SK-N-SH (cell line): ENCODE measurements around the gene SMIM28. TPM values are rescaled to one million over a fixed set of nuclear protein-coding genes. Genes with fewer than 3 reads are reported as not detected.

ENCODE experiments used
- CTCF ChIA-PET: fragments of 300-600, 350-600 bp; formaldehyde crosslinking; extraction: SDS; loops from one replicate; lab custom pipeline; 2021; lab: Yijun Ruan, JAX
- POLR2A ChIA-PET: fragments of 350-600 bp; sonication (Branson Sonifier 250); formaldehyde crosslinking; extraction: SDS; loops from one replicate; lab custom pipeline; 2020; ENCODE audit warnings: antibody characterized with exemption, inconsistent platforms; lab: Yijun Ruan, JAX
- DNase-seq: peaks from one replicate; pipeline ENCODE4 v3.0.0; 2012
- H2AFZ ChIP-seq: fragments of 200-600 bp; sonication (generic); 2 replicates; pipeline ENCODE4 v1.8.1; 2016; ENCODE audit warnings: antibody characterized with exemption, mild to moderate bottlenecking, low read depth
- H3F3A ChIP-seq: fragments of 200-600 bp; sonication (generic); replicated peaks from 2 replicates; pipeline ENCODE3; 2016; ENCODE audit warnings: antibody characterized with exemption, mild to moderate bottlenecking; ENCODE audit not compliant: insufficient read depth
- H3K27ac ChIP-seq, 2 experiments: fragments of 200-500 bp in 1 of 2; fragments of 200-600 bp in 1 of 2; sonication (Bioruptor generic) in 1 of 2; sonication (generic), shearing (Covaris generic) in 1 of 2; 2 replicates each; pipeline versions ENCODE4 v1.5.1 to v1.6.1; 2014 to 2016; ENCODE audit warnings: low read depth in 2 of 2, inconsistent platforms in 1 of 2, low read length in 1 of 2, mild to moderate bottlenecking in 1 of 2, mixed read lengths in 1 of 2
- H3K27me3 ChIP-seq: fragments of 200-600 bp; sonication (generic), shearing (Covaris generic); 2 replicates; pipeline ENCODE4 v1.6.1; 2016; ENCODE audit warnings: mixed run types; ENCODE audit not compliant: insufficient read depth
- H3K36me3 ChIP-seq, 2 experiments: fragments of 200-500 bp in 1 of 2; fragments of 200-600 bp in 1 of 2; sonication (Bioruptor generic) in 1 of 2; sonication (generic) in 1 of 2; replicated peaks in 1 of 2; 2 replicates each; pipeline versions ENCODE3 to v1.5.1; 2014 to 2016; ENCODE audit warnings: low read length in 1 of 2, mild to moderate bottlenecking in 1 of 2; ENCODE audit not compliant: insufficient read depth in 2 of 2, control insufficient read depth in 1 of 2
- H3K4me1 ChIP-seq, 2 experiments: fragments of 200-500 bp in 1 of 2; fragments of 200-600 bp in 1 of 2; sonication (Bioruptor generic) in 1 of 2; sonication (generic), shearing (Covaris generic) in 1 of 2; 2 replicates each; pipeline versions ENCODE4 v1.5.1 to v1.6.1; 2014 to 2016; ENCODE audit warnings: low read depth in 1 of 2, low read length in 1 of 2, mixed run types in 1 of 2; ENCODE audit not compliant: insufficient read depth in 2 of 2, control insufficient read depth in 1 of 2
- H3K4me2 ChIP-seq: fragments of 200-600 bp; sonication (generic), shearing (Covaris generic); 2 replicates; pipeline ENCODE4 v1.6.1; 2017; ENCODE audit warnings: mixed run types
- H3K4me3 ChIP-seq, 2 experiments: fragments of 200-500 bp in 1 of 2; fragments of 200-600 bp in 1 of 2; sonication (Bioruptor generic) in 1 of 2; sonication (generic), shearing (Covaris generic) in 1 of 2; 2 replicates each; pipeline versions ENCODE4 v1.5.1 to v1.8.1; 2014 to 2016; ENCODE audit warnings: low read depth in 2 of 2, inconsistent platforms in 1 of 2, low read length in 1 of 2, mild to moderate bottlenecking in 1 of 2, mixed read lengths in 1 of 2, moderate library complexity in 1 of 2
- H3K79me2 ChIP-seq: fragments of 200-600 bp; sonication (generic); 2 replicates; pipeline ENCODE4 v1.8.1; 2017; ENCODE audit warnings: mild to moderate bottlenecking; ENCODE audit not compliant: insufficient read depth
- H3K9ac ChIP-seq: fragments of 200-600 bp; sonication (generic); 2 replicates; pipeline ENCODE4 v1.6.1; 2017; ENCODE audit warnings: mixed run types
- H3K9me2 ChIP-seq: fragments of 200-600 bp; sonication (generic); 2 replicates; pipeline ENCODE4 v1.6.1; 2017; ENCODE audit warnings: mixed run types
- H3K9me3 ChIP-seq: fragments of 200-600 bp; sonication (generic); 2 replicates; pipeline ENCODE4 v1.6.1; 2017; ENCODE audit warnings: mixed run types, mild to moderate bottlenecking, moderate library complexity
- H4K20me1 ChIP-seq: fragments of 200-600 bp; sonication (generic); 2 replicates; pipeline ENCODE4 v1.6.1; 2017; ENCODE audit warnings: mild to moderate bottlenecking, mixed run types; ENCODE audit not compliant: insufficient read depth
- CTCF ChIP-seq: fragments of 200-600 bp; sonication (generic); IDR thresholded peaks from 2 replicates; pipeline ENCODE4 v1.6.1; 2017; ENCODE audit warnings: antibody characterized with exemption, mild to moderate bottlenecking, moderate library complexity
- ELF1 ChIP-seq: IDR thresholded peaks from 2 replicates; pipeline ENCODE4 v1.4.0; 2012
- EP300 ChIP-seq, 2 experiments: IDR thresholded peaks; 2 replicates each; pipeline versions ENCODE4 v1.4.0 to v1.6.1; 2012; ENCODE audit warnings: borderline replicate concordance in 1 of 2, low read depth in 1 of 2, low read length in 1 of 2
- FOSL2 ChIP-seq: IDR thresholded peaks from 2 replicates; pipeline ENCODE4 v1.4.0; 2012; ENCODE audit warnings: low read depth, mild to moderate bottlenecking, moderate library complexity, borderline replicate concordance
- FOXJ3 ChIP-seq: sonication (generic); formaldehyde crosslinking; IDR thresholded peaks from 2 replicates; pipeline ENCODE4 v1.5.1; 2020; ENCODE audit warnings: mild to moderate bottlenecking, missing genetic modification reagents
- FOXM1 ChIP-seq: IDR thresholded peaks from 2 replicates; pipeline ENCODE4 v1.4.0; 2012; ENCODE audit warnings: low read depth, mild to moderate bottlenecking
- GATA2 ChIP-seq: sonication (generic); formaldehyde crosslinking; IDR thresholded peaks from 2 replicates; pipeline ENCODE4 v1.5.0; 2020; ENCODE audit warnings: mild to moderate bottlenecking, missing genetic modification reagents
- MEF2A ChIP-seq: IDR thresholded peaks from 2 replicates; pipeline ENCODE4 v1.4.0; 2012; ENCODE audit warnings: low read depth, borderline replicate concordance
- MXI1 ChIP-seq: IDR thresholded peaks from 2 replicates; pipeline ENCODE4 v1.6.1; 2012; ENCODE audit warnings: mild to moderate bottlenecking, low read depth, low read length, improper control_type of control experiment
- PBX3 ChIP-seq: IDR thresholded peaks from 2 replicates; pipeline ENCODE4; 2012
- RAD21 ChIP-seq: IDR thresholded peaks from 2 replicates; pipeline ENCODE4 v1.6.1; 2012; ENCODE audit warnings: mild to moderate bottlenecking, low read length
- RFX5 ChIP-seq: IDR thresholded peaks from 2 replicates; pipeline ENCODE4 v1.6.1; 2012; ENCODE audit warnings: mild to moderate bottlenecking, improper control_type of control experiment, low read length
- RXRA ChIP-seq: IDR thresholded peaks from 2 replicates; pipeline ENCODE4 v1.4.0; 2012; ENCODE audit warnings: low read depth, mild to moderate bottlenecking, borderline replicate concordance
- SIN3A ChIP-seq: IDR thresholded peaks from 2 replicates; pipeline ENCODE4 v1.6.1; 2012; ENCODE audit warnings: low read depth, mild to moderate bottlenecking, low read length, moderate library complexity, borderline replicate concordance
- ZBTB33 ChIP-seq: IDR thresholded peaks from 2 replicates; pipeline ENCODE4 v1.4.0; 2012; ENCODE audit warnings: low read depth, borderline replicate concordance
- WGBS: methylation state at CpG from one replicate; pipeline ENCODE4 v1.1.6; 2017; ENCODE audit warnings: low lambda C conversion rate; 5-methylcytosine and 5-hydroxymethylcytosine counted together
- polyA plus RNA-seq, 3 experiments: library from polyadenylated mRNA; depleted of rRNA; stranded (reverse); fragments of >200 nt; gene quantifications; 2 replicates each; pipeline ENCODE4 v1.2.3, GENCODE V29; 2012

The SMIM28 gene
- polyA plus RNA-seq, 1 of the 3 experiments (the other 2 are of a cell fraction), result not detected

- WGBS, result 43% methylated on average over 1 of the region's 30 CpGs
- Histone ChIP-seq H3K4me2 (peak overlapping the region; percentile 89), H3K79me2 (no peaks in the 10 kb centered on the region), H3K9ac (peak overlapping the region; percentile 60; the same call in 1 of the 2 replicates), H3K9me3 (no peaks in the 10 kb centered on the region), H3K4me1 (peaks cover 0 to 8% of the 10 kb centered on the region in 2 experiments; a peak in 1 of 4 replicates), H3F3A (peaks cover 5% of the 10 kb centered on the region), H3K9me2 (no peaks in the 10 kb centered on the region), H3K27me3 (no peaks in the 10 kb centered on the region), H2AFZ (peak overlapping the region; percentile 96), H3K4me3 (peak overlapping the region; percentile 74), H4K20me1 (no peaks in the 10 kb centered on the region), H3K27ac (peak overlapping the region in 1 of 2 experiments; percentile 30; a peak in 1 of 4 replicates), H3K36me3 (peaks cover 2 to 8% of the 10 kb centered on the region in 2 experiments)
- no peak for TF ChIP-seq RXRA
- TF ChIP-seq ZBTB33, result no peak
- no peak for TF ChIP-seq FOXJ3
- peak; percentile 27 for TF ChIP-seq CTCF
- CTCF ChIA-PET, result interaction anchor here (0.5 to 2.2 kb wide), 21 partner anchors 9 to 288 kb away, joined by 3 to 14 read pairs (median 4); no protein-coding TSS in a partner anchor
- peak; percentile 65 for DNase-seq
- POLR2A ChIA-PET, result interaction anchor here (1.3 kb wide), 1 partner anchor 370 kb away, joined by 4 read pairs; the partner anchor contains the start of gene CCDC28A
These were observed 25.7 kb downstream of the SMIM28 start for GRCh38 chr6:138403324-138403800.

- Histone ChIP-seq H3F3A (peaks cover 5% of the 10 kb centered on the region), H3K36me3 (peaks cover 2 to 8% of the 10 kb centered on the region in 2 experiments), H4K20me1 (no peaks in the 10 kb centered on the region), H3K9me2 (no peaks in the 10 kb centered on the region), H3K27ac (peak within 1 kb of the TSS in 1 of 2 experiments; percentile 30; a peak in 1 of 4 replicates), H3K9ac (peak within 1 kb of the TSS; percentile 60; the same call in 1 of the 2 replicates), H3K9me3 (no peaks in the 10 kb centered on the region), H2AFZ (peak within 1 kb of the TSS; percentile 96), H3K79me2 (no peaks in the 10 kb centered on the region), H3K4me2 (peak within 1 kb of the TSS; percentile 89), H3K27me3 (no peaks in the 10 kb centered on the region), H3K4me1 (peaks cover 0 to 8% of the 10 kb centered on the region in 2 experiments; a peak in 1 of 4 replicates), H3K4me3 (peak within 1 kb of the TSS; percentile 74)
- DNase-seq, result peak; percentile 96
- POLR2A ChIA-PET, result interaction anchor here (1.3 kb wide), 1 partner anchor 369 kb away, joined by 4 read pairs; the partner anchor contains the start of gene CCDC28A
- WGBS, result 6% methylated on average over 12 of the region's 92 CpGs
- TF ChIP-seq ELF1 (peak; percentile 27; the same call in 1 of the 2 replicates), EP300 (IDR thresholded peaks at IDR 0.05; ENCODE audit: borderline replicate concordance in 1 of 2, low read depth in 1 of 2, low read length in 1 of 2) (no peak), CTCF (peak; percentile 52), PBX3 (no peak), FOSL2 (no peak), RAD21 (peak; percentile 34), FOXM1 (no peak), GATA2 (CRISPR knock-in tag) (no peak), MEF2A (no peak), FOXJ3 (no peak), MXI1 (peak; percentile 45; the same call in 1 of the 2 replicates), RFX5 (no peak), SIN3A (no peak)
- CTCF ChIA-PET, result interaction anchor here (0.8 to 2.2 kb wide), 26 partner anchors 9 to 971 kb away, joined by 3 to 14 read pairs (median 4); no protein-coding TSS in a partner anchor
These were observed 26.3 kb downstream of the SMIM28 start, which contains the start of gene HEBP2 for GRCh38 chr6:138403801-138404665. Gene HEBP2 (plus strand): TSS chr6:138404223. CDS start chr6:138404496, 273 bp downstream.
